Dermis microvascular lymphatic vessel endothelial cell (primary cell): ENCODE results near the gene KLRC1. TPM values are rescaled to one million over a fixed set of nuclear protein-coding genes. Genes with fewer than 3 reads are reported as not detected.
"Not testable (repeated sequence)": the region's sequence is repeated elsewhere in the genome, so short reads cannot be mapped to it uniquely, and the experiment has no call there.

ENCODE experiments used
- DNase-seq, 2 donors: peaks; one replicate each; pipeline versions ENCODE4 v3.0.0 to v3.0.0-alpha.2; 2010; ENCODE audit warnings: low read depth in 2 of 2
- total RNA-seq: library from RNA; depleted of rRNA; stranded (reverse); fragments of >200 nt; gene quantifications from 2 replicates; pipeline ENCODE4 v1.2.1, GENCODE V29; 2014

Gene KLRC1
- total RNA-seq, result not detected in 2 replicates

- no peak for DNase-seq
Measured at GRCh38 chr12:10453156-10453555, at the start of gene KLRC1. TSS of gene KLRC1 (minus strand) at chr12:10453377. CDS start at chr12:10451156, 2,221 bp downstream.

DNA sequence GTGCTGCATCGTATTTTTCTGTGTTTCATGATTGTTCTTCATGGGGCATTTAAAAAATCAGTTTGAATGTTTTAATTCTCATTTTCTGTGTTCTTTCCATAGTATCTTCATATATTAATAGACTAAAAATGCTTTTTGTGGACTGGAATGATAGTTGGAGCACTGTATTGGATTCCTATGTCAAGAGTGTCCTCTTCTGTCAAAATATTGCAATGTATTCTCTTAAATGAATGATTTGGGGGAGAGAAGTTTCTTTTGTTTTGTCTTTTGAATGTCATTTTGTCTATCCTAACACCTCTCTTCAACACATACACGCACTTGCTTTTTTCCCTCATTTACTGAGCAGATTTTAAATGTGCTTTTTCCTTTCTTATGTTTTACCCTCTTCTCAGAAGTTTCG is 47.9 kb upstream of the KLRC1 start:
- peak; percentile 3 to 9 for DNase-seq

DNA sequence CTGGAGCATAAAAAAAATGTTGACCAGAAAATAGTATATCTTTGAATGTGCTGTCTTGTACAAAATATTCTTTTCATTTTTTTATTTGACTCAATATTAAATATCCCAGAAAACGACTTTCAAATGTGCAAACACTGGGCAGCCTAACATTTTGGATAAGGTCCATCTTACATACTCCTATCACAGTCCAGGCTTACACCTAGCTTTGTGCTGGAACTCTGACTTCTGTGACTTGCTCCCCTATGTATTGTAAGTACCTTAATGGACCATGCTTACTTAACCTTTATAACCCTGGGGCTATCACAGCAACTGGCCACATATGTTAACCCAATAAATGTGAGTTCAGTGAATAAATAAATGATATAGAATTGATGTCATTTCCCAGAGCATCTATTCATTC is 44.9 kb upstream of the KLRC1 start:
- no peak for DNase-seq

GRCh38 chr12:10497602-10498001 is 44.4 kb upstream of the KLRC1 start:
- no peak for DNase-seq

DNA sequence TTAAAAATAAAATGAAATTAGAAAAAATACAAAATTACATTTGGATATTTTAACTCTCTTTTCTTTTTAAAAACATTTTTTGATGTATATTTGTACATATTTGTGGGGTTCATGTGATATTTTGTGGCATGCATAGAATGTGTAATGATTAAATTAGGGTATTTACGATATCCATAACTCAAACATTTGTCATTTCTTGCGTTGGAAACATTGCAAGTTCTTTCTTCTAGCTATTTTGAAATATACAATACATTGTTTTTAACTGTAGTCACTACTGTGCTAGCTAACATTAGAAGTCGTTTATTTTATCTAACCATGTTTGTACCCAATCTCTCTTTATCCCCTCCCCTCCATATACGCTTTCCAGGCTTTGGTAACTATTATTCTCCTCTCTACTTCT is 38.6 kb upstream of the KLRC1 start:
- no peak for DNase-seq

- DNase-seq, result not testable (repeated sequence)
Measured at GRCh38 chr12:10487328-10487727, 34.2 kb upstream of the KLRC1 start.

- DNase-seq, result not testable (repeated sequence)
Measured at GRCh38 chr12:10481901-10482300, 28.7 kb upstream of the KLRC1 start.

DNA sequence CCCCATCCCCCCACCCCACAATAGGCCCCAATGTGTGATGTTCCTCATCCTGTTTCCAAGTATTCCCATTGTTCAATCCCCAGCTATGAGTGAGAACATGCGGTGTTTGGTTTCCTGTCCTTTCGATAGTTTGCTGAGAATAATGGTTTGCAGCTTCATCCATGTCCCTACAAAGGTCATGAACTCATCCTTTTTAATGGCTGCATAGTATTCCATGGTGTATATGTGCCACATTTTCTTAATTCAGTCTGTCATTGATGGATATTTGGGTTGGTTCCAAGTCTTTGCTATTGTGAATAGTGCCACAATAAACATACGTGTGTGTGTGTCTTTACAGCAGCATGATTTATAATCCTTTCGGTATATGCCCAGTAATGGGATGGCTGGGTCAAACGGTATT is 19.6 kb upstream of the KLRC1 start:
- DNase-seq, result not testable (repeated sequence)

GRCh38 chr12:10469701-10470100 is 16.5 kb upstream of the KLRC1 start:
- no peak for DNase-seq

DNA sequence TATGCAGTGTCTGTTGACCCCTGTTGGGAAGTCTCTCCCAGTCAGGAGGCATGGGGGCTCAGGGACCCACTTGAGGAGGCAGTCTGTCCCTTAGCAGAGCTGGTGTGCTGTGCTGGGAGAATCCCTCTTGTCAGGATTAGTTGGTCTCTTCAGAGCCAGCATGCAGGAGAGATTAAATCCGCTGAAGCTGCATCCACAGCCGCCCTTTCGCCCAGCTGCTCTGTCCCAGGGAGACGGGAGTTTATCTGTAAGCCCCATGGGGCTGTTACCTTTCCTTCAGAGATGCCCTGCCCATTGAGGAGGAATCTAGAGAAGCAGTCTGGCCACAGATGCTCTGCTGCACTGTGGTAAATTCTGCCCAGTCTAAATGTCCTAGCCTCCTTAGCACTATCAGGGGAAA is 13.1 kb upstream of the KLRC1 start:
- no peak for DNase-seq

- DNase-seq, result no peak
Measured at GRCh38 chr12:10457760-10458159, 4.6 kb upstream of the KLRC1 start.

DNA sequence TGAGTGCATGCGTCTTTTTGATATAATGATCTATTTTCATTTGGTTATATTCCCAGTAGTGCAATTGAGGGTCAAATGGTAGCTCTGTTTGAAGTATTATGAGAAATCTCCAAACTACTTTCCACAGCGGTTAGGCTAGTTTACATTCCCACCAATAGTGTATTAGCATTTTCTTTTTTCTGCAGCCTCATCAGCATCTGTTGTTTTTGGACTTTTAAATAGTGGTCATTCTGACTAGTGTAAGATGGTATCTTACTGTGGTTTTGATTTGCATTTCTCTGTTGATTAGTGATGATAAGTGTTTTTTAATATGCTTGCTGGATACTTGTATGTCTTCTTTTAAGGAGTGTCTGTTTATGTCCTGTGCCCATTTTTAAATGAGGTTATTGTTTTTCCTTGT is 3.7 kb upstream of the KLRC1 start:
- DNase-seq, result no peak

GRCh38 chr12:10455766-10456165 is 2.6 kb upstream of the KLRC1 start:
- DNase-seq, result no peak

- no peak for DNase-seq
Measured at GRCh38 chr12:10454531-10454930, 1.4 kb upstream of the KLRC1 start.

- DNase-seq, result no peak
Measured at GRCh38 chr12:10448236-10448635, 4.9 kb downstream of the KLRC1 start.

DNA sequence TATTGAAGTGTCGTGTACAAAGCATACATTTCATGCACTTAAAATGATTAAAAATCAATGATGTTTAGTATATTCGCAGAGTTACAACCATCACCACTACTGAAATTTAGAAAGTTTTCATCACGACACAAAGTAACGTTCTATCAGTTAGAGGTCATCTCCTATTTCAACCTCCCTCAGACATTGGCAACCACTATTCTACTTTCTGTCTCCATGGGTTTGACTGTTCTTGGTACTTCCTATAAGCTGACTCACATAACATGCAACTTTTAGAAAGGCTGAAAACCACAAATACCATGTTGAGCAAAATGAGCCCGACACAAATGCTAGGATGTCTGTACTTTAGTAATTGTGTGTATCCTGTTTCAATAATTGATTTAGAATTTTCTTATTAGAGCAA is 7.1 kb downstream of the KLRC1 start:
- DNase-seq, result not testable (repeated sequence)

- not testable (repeated sequence) for DNase-seq
Measured at GRCh38 chr12:10441144-10441543, 12.0 kb downstream of the KLRC1 start.

- not testable (repeated sequence) for DNase-seq
Measured at GRCh38 chr12:10439608-10440274, 13.4 kb downstream of the KLRC1 start.

GRCh38 chr12:10437601-10438000 is 15.6 kb downstream of the KLRC1 start:
- DNase-seq, result not testable (repeated sequence)

- peak in 1 of 2 donors; percentile 70 for DNase-seq
Measured at GRCh38 chr12:10435816-10436215, 17.4 kb downstream of the KLRC1 start, which contains the start of gene KLRC2. TSS of gene KLRC2 (minus strand) at chr12:10436010. CDS start at chr12:10435986, 24 bp downstream.

- DNase-seq, result not testable (repeated sequence)
Measured at GRCh38 chr12:10430623-10431022, 22.6 kb downstream of the KLRC1 start.

GRCh38 chr12:10425938-10426337 is 27.2 kb downstream of the KLRC1 start:
- DNase-seq, result not testable (repeated sequence)

- DNase-seq, result not testable (repeated sequence)
Measured at GRCh38 chr12:10424260-10424899, 28.8 kb downstream of the KLRC1 start.
